HG03066 (cell line): ENCODE data around the gene HPGDS.
"Not testable (repeated sequence)": the region's sequence is repeated elsewhere in the genome, so short reads cannot be mapped to it uniquely, and the experiment has no call there.

Experiments used
- ATAC-seq: cut with Tn5 transposase; IDR thresholded peaks from one replicate; pipeline ENCODE4 v1.9.1; 2021; ENCODE audit warnings: low read depth; ENCODE audit not compliant: unreplicated experiment

Gene HPGDS

GRCh38 chr4:94358101-94358500 is 15.5 kb upstream of the HPGDS start:
- ATAC-seq = no peak

GRCh38 chr4:94357624-94358023 is 15.0 kb upstream of the HPGDS start:
- ATAC-seq = no peak

- ATAC-seq = no peak
These were observed 13.8 kb upstream of the HPGDS start for GRCh38 chr4:94356444-94356843.

GRCh38 chr4:94354474-94354896 is 11.8 kb upstream of the HPGDS start:
- no peak for ATAC-seq

GRCh38 chr4:94352996-94353395 is 10.4 kb upstream of the HPGDS start:
- no peak for ATAC-seq

- ATAC-seq = no peak
These were observed 9.5 kb upstream of the HPGDS start for GRCh38 chr4:94352163-94352562.

GRCh38 chr4:94351319-94351718 is 8.7 kb upstream of the HPGDS start:
- ATAC-seq = no peak

- ATAC-seq = no peak
These were observed 7.5 kb upstream of the HPGDS start for GRCh38 chr4:94350095-94350494.

- no peak for ATAC-seq
These were observed 6.6 kb upstream of the HPGDS start for GRCh38 chr4:94349193-94349592.

- no peak for ATAC-seq
These were observed 6.0 kb upstream of the HPGDS start for GRCh38 chr4:94348666-94349065.

GRCh38 chr4:94346541-94346940 is 3.9 kb upstream of the HPGDS start:
- no peak for ATAC-seq

- no peak for ATAC-seq
These were observed 3.3 kb upstream of the HPGDS start for GRCh38 chr4:94345969-94346368.

GRCh38 chr4:94345266-94345665 is 2.6 kb upstream of the HPGDS start:
- ATAC-seq = no peak

GRCh38 chr4:94344457-94344856 is 1.8 kb upstream of the HPGDS start:
- no peak for ATAC-seq

GRCh38 chr4:94341481-94342370 is 910 bp downstream of the HPGDS start:
- no peak for ATAC-seq

GRCh38 chr4:94339779-94340178 is 2.9 kb downstream of the HPGDS start:
- ATAC-seq = no peak

GRCh38 chr4:94338681-94339351 is 3.8 kb downstream of the HPGDS start:
- ATAC-seq = peak; percentile 56

GRCh38 chr4:94336791-94337190 is 5.8 kb downstream of the HPGDS start:
- not testable (repeated sequence) for ATAC-seq

GRCh38 chr4:94336303-94336702 is 6.3 kb downstream of the HPGDS start:
- no peak for ATAC-seq

- ATAC-seq = no peak
These were observed 7.7 kb downstream of the HPGDS start for GRCh38 chr4:94334962-94335361.

GRCh38 chr4:94334476-94334875 is 8.2 kb downstream of the HPGDS start:
- ATAC-seq = no peak

- no peak for ATAC-seq
These were observed 8.8 kb downstream of the HPGDS start for GRCh38 chr4:94333866-94334265.
